Neural cell (in vitro differentiated cells): ENCODE measurements around the gene SPTB. TPM values are rescaled to one million over a fixed set of nuclear protein-coding genes. Genes with fewer than 3 reads are reported as not detected.
"Not testable (repeated sequence)": the region's sequence is repeated elsewhere in the genome, so short reads cannot be mapped to it uniquely, and the experiment has no call there.

Experiments used
- H2AFZ ChIP-seq: fragments of 200-600, 300-800 bp; sonication (generic), shearing (Covaris generic); 2 replicates; pipeline ENCODE4 v1.6.0; 2014; ENCODE audit warnings: low read depth, mild to moderate bottlenecking, antibody characterized with exemption, low read length, moderate library complexity
- H3F3A ChIP-seq: fragments of 200-600 bp; shearing (Covaris generic); 2 replicates; pipeline ENCODE4 v1.6.1; 2016; ENCODE audit warnings: mild to moderate bottlenecking, moderate library complexity, mixed read lengths, antibody characterized with exemption, low read length; ENCODE audit not compliant: insufficient read depth, poor library complexity, severe bottlenecking
- H3K27ac ChIP-seq: fragments of 200-600, 300-800 bp; sonication (generic), shearing (Covaris generic); 2 replicates; pipeline ENCODE4 v1.5.1; 2014; ENCODE audit warnings: mild to moderate bottlenecking, low read length, moderate library complexity
- H3K27me3 ChIP-seq: fragments of 300-800, 200-600 bp; sonication (generic), shearing (Covaris generic); 2 replicates; pipeline ENCODE4 v1.6.0; 2014; ENCODE audit warnings: mild to moderate bottlenecking, low read depth, low read length, moderate library complexity; ENCODE audit not compliant: insufficient read depth
- H3K36me3 ChIP-seq: fragments of 300-800, 200-600 bp; sonication (generic), shearing (Covaris generic); 2 replicates; pipeline ENCODE4 v1.5.1; 2014; ENCODE audit warnings: mild to moderate bottlenecking, antibody characterized with exemption, low read length, moderate library complexity; ENCODE audit not compliant: insufficient read depth
- H3K4me2 ChIP-seq: fragments of 300-800, 200-600 bp; sonication (generic), shearing (Covaris generic); 2 replicates; pipeline ENCODE4 v1.6.0; 2014; ENCODE audit warnings: mild to moderate bottlenecking, low read length
- H3K4me3 ChIP-seq: fragments of 300-800, 200-600 bp; sonication (generic), shearing (Covaris generic); 2 replicates; pipeline ENCODE4 v1.5.1; 2014; ENCODE audit warnings: mild to moderate bottlenecking, low read length, moderate library complexity
- H3K79me2 ChIP-seq: fragments of 200-600 bp; shearing (Covaris generic); replicated peaks from 2 replicates; pipeline ENCODE4 v1.6.0; 2014; ENCODE audit warnings: mild to moderate bottlenecking, low read length, moderate library complexity; ENCODE audit not compliant: insufficient read depth
- H3K9ac ChIP-seq: fragments of 300-800, 200-600 bp; sonication (generic), shearing (Covaris generic); 2 replicates; pipeline ENCODE4 v1.6.1; 2016; ENCODE audit warnings: mild to moderate bottlenecking, low read length, mixed read lengths
- H3K9me2 ChIP-seq: fragments of 200-600 bp; shearing (Covaris generic); 2 replicates; pipeline ENCODE4 v1.6.1; 2016; ENCODE audit warnings: mild to moderate bottlenecking, low read length, mixed read lengths; ENCODE audit not compliant: insufficient read depth
- H3K9me3 ChIP-seq: fragments of 200-600, 300-800 bp; sonication (generic), shearing (Covaris generic); 2 replicates; pipeline ENCODE4 v1.6.1; 2016; ENCODE audit warnings: mild to moderate bottlenecking, mixed run types, low read length, moderate library complexity, mixed read lengths
- H4K20me1 ChIP-seq: fragments of 200-600 bp; shearing (Covaris generic); 2 replicates; pipeline ENCODE4 v1.6.1; 2016; ENCODE audit warnings: mild to moderate bottlenecking, mixed run types; ENCODE audit not compliant: insufficient read depth
- EP300 ChIP-seq: fragments of 450-650 bp; conservative IDR thresholded peaks from 2 replicates; pipeline ENCODE4 v1.6.1; 2014; ENCODE audit warnings: antibody characterized with exemption, mild to moderate bottlenecking, moderate library complexity; ENCODE audit not compliant: poor library complexity, severe bottlenecking
- EZH2 ChIP-seq: fragments of 200-600, 300-800 bp; shearing (Covaris generic), sonication (generic); IDR thresholded peaks from 2 replicates; pipeline ENCODE4 v1.6.1; 2014; ENCODE audit warnings: antibody characterized with exemption, low read length, borderline replicate concordance, mild to moderate bottlenecking; ENCODE audit not compliant: insufficient read depth, poor library complexity, severe bottlenecking
- MXI1 ChIP-seq: fragments of 450-650 bp; conservative IDR thresholded peaks from 2 replicates; pipeline ENCODE4 v1.6.1; 2014; ENCODE audit warnings: antibody characterized with exemption, mild to moderate bottlenecking; ENCODE audit not compliant: poor library complexity, severe bottlenecking
- POLR2AphosphoS5 ChIP-seq: IDR thresholded peaks from 2 replicates; pipeline ENCODE4 v1.6.1; 2012
- RAD21 ChIP-seq: fragments of 450-650 bp; conservative IDR thresholded peaks from 2 replicates; pipeline ENCODE4 v1.6.1; 2014; ENCODE audit warnings: antibody characterized with exemption, mild to moderate bottlenecking, moderate library complexity
- SMC3 ChIP-seq: fragments of 450-650 bp; conservative IDR thresholded peaks from 2 replicates; pipeline ENCODE4 v1.6.1; 2014; ENCODE audit warnings: antibody characterized with exemption, mild to moderate bottlenecking, moderate library complexity; ENCODE audit not compliant: poor library complexity
- TAF1 ChIP-seq: IDR thresholded peaks from 2 replicates; pipeline ENCODE4 v1.6.1; 2012; ENCODE audit warnings: low read depth
- polyA plus RNA-seq: library from polyadenylated mRNA; depleted of rRNA; stranded (reverse); fragments of >200 nt; gene quantifications from 2 replicates; pipeline ENCODE4 v1.2.3, GENCODE V29; 2014
- TF ChIP-seq, protein P1 (sequence below): IDR thresholded peaks from 2 replicates; pipeline ENCODE4 v1.6.1; 2012; ENCODE audit warnings: borderline replicate concordance
- TF ChIP-seq, protein P2 (sequence below): fragments of 450-650 bp; IDR thresholded peaks from 2 replicates; pipeline ENCODE4 v1.5.1; 2014; ENCODE audit warnings: antibody characterized with exemption, mild to moderate bottlenecking, moderate library complexity; ENCODE audit not compliant: poor library complexity, severe bottlenecking

Gene SPTB
- polyA plus RNA-seq, 1 donor from 2014 or later, result 1.9 TPM

DNA sequence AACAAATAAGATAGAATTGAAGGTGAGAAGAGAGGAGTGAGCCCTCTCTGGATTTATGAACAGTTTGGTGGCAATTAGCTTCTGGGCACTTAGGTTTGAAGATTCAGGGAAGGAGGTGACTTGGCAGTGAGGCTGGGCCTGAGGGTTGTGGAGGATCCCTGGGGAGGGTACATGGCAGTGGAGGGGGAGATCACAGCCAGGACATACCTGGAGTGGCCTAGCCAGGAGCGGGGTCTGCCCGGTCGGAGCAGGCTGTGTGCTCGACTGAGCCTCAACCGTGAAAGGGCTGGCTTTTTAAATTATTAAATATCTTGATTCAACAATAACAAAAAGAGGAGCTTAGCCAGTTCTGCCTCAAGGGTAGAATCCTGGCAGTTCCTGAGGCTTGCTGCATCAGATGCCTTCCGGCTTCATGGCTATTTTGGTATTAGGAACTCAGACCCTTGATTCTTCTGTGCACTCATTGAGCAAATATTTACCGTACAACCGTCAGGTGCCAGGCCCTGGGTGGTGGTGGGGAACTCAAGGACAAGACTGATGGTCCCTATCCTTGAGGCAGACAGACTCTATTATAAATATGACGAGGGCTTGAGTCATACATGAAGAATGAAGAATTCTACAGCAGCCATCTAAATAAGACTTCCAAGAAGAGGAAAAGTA, 73.4 kb downstream of the SPTB start:
- Histone ChIP-seq H3K79me2 (no peaks in the 10 kb centered on the region), H3K27me3 (no peaks in the 10 kb centered on the region), H3F3A (no peaks in the 10 kb centered on the region), H3K4me3 (no peak overlapping the region), H3K9me3 (no peaks in the 10 kb centered on the region), H3K9me2 (no peaks in the 10 kb centered on the region), H3K9ac (no peak overlapping the region), H3K4me2 (no peak overlapping the region), H3K36me3 (no peaks in the 10 kb centered on the region), H2AFZ (no peak overlapping the region), H3K27ac (no peak overlapping the region), H4K20me1 (no peaks in the 10 kb centered on the region)
- TF ChIP-seq SMC3, result no peak
- no peak for TF ChIP-seq EZH2
- no peak for TF ChIP-seq EP300
- TF ChIP-seq MXI1, result no peak
- TF ChIP-seq, protein P1, sequence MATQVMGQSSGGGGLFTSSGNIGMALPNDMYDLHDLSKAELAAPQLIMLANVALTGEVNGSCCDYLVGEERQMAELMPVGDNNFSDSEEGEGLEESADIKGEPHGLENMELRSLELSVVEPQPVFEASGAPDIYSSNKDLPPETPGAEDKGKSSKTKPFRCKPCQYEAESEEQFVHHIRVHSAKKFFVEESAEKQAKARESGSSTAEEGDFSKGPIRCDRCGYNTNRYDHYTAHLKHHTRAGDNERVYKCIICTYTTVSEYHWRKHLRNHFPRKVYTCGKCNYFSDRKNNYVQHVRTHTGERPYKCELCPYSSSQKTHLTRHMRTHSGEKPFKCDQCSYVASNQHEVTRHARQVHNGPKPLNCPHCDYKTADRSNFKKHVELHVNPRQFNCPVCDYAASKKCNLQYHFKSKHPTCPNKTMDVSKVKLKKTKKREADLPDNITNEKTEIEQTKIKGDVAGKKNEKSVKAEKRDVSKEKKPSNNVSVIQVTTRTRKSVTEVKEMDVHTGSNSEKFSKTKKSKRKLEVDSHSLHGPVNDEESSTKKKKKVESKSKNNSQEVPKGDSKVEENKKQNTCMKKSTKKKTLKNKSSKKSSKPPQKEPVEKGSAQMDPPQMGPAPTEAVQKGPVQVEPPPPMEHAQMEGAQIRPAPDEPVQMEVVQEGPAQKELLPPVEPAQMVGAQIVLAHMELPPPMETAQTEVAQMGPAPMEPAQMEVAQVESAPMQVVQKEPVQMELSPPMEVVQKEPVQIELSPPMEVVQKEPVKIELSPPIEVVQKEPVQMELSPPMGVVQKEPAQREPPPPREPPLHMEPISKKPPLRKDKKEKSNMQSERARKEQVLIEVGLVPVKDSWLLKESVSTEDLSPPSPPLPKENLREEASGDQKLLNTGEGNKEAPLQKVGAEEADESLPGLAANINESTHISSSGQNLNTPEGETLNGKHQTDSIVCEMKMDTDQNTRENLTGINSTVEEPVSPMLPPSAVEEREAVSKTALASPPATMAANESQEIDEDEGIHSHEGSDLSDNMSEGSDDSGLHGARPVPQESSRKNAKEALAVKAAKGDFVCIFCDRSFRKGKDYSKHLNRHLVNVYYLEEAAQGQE, result no peak
- TF ChIP-seq, protein P2, sequence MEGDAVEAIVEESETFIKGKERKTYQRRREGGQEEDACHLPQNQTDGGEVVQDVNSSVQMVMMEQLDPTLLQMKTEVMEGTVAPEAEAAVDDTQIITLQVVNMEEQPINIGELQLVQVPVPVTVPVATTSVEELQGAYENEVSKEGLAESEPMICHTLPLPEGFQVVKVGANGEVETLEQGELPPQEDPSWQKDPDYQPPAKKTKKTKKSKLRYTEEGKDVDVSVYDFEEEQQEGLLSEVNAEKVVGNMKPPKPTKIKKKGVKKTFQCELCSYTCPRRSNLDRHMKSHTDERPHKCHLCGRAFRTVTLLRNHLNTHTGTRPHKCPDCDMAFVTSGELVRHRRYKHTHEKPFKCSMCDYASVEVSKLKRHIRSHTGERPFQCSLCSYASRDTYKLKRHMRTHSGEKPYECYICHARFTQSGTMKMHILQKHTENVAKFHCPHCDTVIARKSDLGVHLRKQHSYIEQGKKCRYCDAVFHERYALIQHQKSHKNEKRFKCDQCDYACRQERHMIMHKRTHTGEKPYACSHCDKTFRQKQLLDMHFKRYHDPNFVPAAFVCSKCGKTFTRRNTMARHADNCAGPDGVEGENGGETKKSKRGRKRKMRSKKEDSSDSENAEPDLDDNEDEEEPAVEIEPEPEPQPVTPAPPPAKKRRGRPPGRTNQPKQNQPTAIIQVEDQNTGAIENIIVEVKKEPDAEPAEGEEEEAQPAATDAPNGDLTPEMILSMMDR, result no peak
- no peak for TF ChIP-seq RAD21

DNA sequence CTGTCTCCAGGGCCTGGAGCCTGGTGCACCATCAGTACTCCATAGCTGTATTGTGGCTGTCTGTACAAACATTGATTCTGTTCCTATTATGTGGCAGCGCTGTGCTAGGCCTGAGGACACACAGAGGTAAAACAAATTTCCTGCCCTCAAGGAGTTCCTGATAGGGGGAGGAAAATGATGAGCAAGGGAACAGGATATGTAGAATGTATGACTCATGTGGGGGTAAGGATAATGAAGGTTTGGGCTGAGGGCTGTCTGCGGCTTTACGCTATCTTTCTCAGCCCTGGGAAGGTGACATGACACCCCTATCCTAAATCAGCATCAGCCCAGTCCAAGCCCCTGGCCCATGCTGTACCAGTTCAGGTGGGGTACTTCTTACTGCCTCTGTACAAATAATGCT, 74.1 kb downstream of the SPTB start:
- not testable (repeated sequence) for H3K9me2 ChIP-seq, H3K27me3 ChIP-seq, H3K27ac ChIP-seq, H3K9ac ChIP-seq, H3K9me3 ChIP-seq, H3K4me2 ChIP-seq, H3K4me3 ChIP-seq, H3F3A ChIP-seq, H4K20me1 ChIP-seq, H3K79me2 ChIP-seq, H2AFZ ChIP-seq, H3K36me3 ChIP-seq

DNA sequence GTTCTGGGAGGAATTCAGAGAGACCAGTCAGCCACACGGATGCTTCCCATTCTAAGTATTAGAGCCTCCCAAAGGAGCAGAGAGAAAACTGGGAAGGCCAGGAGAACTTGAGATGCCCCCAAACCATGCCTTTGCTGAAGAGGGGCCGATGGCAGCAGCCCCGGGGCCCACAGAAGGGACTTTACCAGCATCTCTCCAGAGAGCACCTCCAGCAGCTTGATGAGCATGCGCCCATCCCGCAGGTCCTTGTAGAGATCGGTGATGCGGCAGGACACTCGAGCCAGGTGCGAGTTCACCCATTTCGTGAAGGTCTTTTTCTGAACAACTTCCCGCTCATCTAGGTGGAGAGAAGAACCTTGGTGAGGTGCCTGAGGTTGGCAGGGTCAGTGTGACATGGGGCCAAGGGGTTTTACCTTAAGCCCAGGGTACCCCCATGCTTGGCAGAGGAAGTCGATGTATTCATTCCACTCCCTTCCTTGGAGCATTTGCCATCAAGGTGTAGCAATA, 74.9 kb downstream of the SPTB start:
- no peaks in the 10 kb centered on the region for H3K36me3 ChIP-seq
- no peak overlapping the region for H3K4me3 ChIP-seq
- TF ChIP-seq RAD21, result no peak
- no peak for TF ChIP-seq MXI1
- no peak for TF ChIP-seq TAF1
- TF ChIP-seq, protein P1, result no peak
- TF ChIP-seq EP300, result no peak
- TF ChIP-seq, protein P2, result no peak
- TF ChIP-seq EZH2, result no peak
- TF ChIP-seq POLR2AphosphoS5, result no peak
- TF ChIP-seq SMC3, result no peak
- H3K79me2 ChIP-seq, result no peaks in the 10 kb centered on the region
- no peaks in the 10 kb centered on the region for H3F3A ChIP-seq
- no peak overlapping the region for H3K4me2 ChIP-seq
- H3K27ac ChIP-seq, result no peak overlapping the region
- H3K27me3 ChIP-seq, result no peaks in the 10 kb centered on the region
- no peak overlapping the region for H2AFZ ChIP-seq
- no peaks in the 10 kb centered on the region for H4K20me1 ChIP-seq
- no peak overlapping the region for H3K9ac ChIP-seq
- H3K9me3 ChIP-seq, result no peaks in the 10 kb centered on the region
- H3K9me2 ChIP-seq, result no peaks in the 10 kb centered on the region
